HFFc6 (cell line): ENCODE results near the gene GLI3. TPM values are rescaled to one million over a fixed set of nuclear protein-coding genes. Genes with fewer than 3 reads are reported as not detected.

ENCODE experiments used
- DNase-seq: peaks from one replicate; pipeline ENCODE4 v3.0.0-alpha.2; 2018
- H3K27ac Mint-ChIP-seq: 2 replicates; pipeline ENCODE4 v1.8.0; 2020; ENCODE audit warnings: mild to moderate bottlenecking, mixed read lengths
- H3K27me3 Mint-ChIP-seq: 2 replicates; pipeline ENCODE4 v1.8.0; 2021; ENCODE audit warnings: mild to moderate bottlenecking, moderate library complexity, mixed read lengths; ENCODE audit not compliant: insufficient read depth
- H3K36me3 Mint-ChIP-seq: 2 replicates; pipeline ENCODE4 v1.8.0; 2021; ENCODE audit warnings: low read depth, mixed read lengths
- H3K4me1 Mint-ChIP-seq: 2 replicates; pipeline ENCODE4 v1.8.0; 2020; ENCODE audit warnings: low read depth, mixed read lengths
- H3K4me3 Mint-ChIP-seq: 2 replicates; pipeline ENCODE4 v1.8.0; 2020; ENCODE audit warnings: mild to moderate bottlenecking, moderate library complexity, mixed read lengths
- H3K9me3 Mint-ChIP-seq: 2 replicates; pipeline ENCODE4 v1.8.0; 2020; ENCODE audit warnings: mild to moderate bottlenecking, mixed read lengths
- total RNA-seq, 6 experiments: library from RNA; stranded (reverse); fragmentation: NEBNext Ultra II Directional; extraction: Animal tissue kit (Norgen Biotek cat#: 25700); gene quantifications; 2 replicates in 1 of 6; 3 replicates in 5 of 6; pipeline ENCODE4 v1.2.3, GENCODE V29; 2021
- TF ChIP-seq, protein P1 (sequence below): fragments of 200-600 bp; sonication (generic); IDR thresholded peaks from 2 replicates; pipeline ENCODE4 v1.5.0; 2021; ENCODE audit warnings: antibody characterized with exemption, mild to moderate bottlenecking

GLI3 gene
- total RNA-seq, 6 experiments from 2014 or later, result 12.5 to 23.0 (median 21.7) TPM

DNA sequence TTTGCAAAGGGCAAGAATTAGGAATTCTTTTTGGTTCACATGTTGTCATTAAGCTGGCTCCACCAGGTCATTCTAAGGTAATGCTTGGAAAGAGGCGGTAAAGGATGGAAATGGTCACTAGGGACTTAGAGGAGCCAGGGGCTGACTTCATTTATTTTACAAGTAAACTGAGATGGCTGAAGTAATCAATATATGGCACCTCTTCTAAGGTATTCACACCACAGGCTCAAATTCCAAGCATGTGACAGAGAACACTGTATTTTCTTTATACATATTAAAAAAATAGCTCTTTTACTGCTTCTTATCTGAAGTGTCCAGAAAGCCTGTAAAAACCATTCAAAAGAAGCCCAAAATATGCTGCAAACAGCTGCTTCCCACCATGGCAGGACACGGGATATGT is 239.0 kb downstream of the GLI3 start:
- Mint-ChIP-seq H3K27me3 (no peaks in the 10 kb centered on the region), H3K4me3 (no peak overlapping the region), H3K4me1 (peaks cover 50% of the 10 kb centered on the region), H3K36me3 (0 out of 2 replicates have a peak, but pooled peaks cover 6% of the 10 kb centered on the region), H3K27ac (no peak overlapping the region), H3K9me3 (no peaks in the 10 kb centered on the region)
- DNase-seq, result no peak
- TF ChIP-seq, protein P1, sequence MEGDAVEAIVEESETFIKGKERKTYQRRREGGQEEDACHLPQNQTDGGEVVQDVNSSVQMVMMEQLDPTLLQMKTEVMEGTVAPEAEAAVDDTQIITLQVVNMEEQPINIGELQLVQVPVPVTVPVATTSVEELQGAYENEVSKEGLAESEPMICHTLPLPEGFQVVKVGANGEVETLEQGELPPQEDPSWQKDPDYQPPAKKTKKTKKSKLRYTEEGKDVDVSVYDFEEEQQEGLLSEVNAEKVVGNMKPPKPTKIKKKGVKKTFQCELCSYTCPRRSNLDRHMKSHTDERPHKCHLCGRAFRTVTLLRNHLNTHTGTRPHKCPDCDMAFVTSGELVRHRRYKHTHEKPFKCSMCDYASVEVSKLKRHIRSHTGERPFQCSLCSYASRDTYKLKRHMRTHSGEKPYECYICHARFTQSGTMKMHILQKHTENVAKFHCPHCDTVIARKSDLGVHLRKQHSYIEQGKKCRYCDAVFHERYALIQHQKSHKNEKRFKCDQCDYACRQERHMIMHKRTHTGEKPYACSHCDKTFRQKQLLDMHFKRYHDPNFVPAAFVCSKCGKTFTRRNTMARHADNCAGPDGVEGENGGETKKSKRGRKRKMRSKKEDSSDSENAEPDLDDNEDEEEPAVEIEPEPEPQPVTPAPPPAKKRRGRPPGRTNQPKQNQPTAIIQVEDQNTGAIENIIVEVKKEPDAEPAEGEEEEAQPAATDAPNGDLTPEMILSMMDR, result no peak

DNA sequence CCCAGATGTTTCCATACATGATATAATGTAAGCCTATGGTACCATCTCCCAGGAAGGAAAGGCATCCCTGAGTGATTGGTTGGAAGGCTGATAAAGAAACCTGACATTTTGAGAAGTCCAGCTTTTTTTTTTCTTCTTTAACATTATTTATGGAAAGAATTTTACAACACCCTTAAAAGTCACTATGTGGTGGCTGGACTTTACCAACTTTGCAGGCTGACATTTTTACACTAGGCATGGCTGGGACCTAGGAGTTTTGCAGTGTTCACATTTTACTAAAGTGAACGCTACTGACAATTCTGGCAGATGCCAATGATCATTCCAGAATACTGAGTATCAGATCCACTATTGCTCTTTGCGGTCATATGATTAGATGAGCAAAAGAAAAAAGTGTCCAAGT is 239.9 kb downstream of the GLI3 start:
- Mint-ChIP-seq H3K27ac (no peak overlapping the region; the same call in 1 of the 2 replicates), H3K4me3 (peak overlapping the region; percentile 72), H3K9me3 (no peaks in the 10 kb centered on the region), H3K27me3 (no peaks in the 10 kb centered on the region), H3K36me3 (0 out of 2 replicates have a peak, but pooled peaks cover 6% of the 10 kb centered on the region), H3K4me1 (peaks cover 59% of the 10 kb centered on the region)
- TF ChIP-seq, protein P1, result no peak
- DNase-seq, result no peak

DNA sequence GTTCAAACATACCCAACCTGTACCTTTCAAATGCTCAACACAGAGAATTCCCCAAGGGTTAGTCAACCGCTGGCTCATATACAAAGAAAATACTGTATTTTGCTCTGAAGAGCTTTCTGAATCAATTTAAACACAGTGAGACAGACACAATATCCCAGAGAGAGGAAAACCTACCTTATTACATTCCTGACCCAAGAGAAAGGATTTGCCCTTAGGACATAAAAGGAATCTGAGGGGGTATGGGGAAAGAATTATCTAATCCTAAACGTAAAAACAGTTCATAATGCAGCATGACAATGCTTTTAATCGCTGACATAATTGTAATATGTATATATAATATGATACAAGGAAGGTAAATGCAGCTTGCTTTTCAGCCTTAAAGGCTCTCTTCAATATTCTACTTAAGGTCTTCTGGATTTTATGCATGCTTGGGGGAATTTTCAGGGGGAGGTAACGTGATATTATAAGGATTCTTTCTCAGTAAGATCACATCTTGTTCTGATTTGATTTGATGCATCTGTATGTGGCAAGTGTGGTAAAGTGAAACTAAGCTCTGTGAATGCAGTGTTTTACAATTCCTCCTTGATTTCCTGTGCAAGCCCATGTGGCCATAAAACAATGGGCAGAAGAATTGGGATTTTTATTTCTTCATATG is 240.5 kb downstream of the GLI3 start:
- peak overlapping the region; percentile 69 for H3K27ac Mint-ChIP-seq
- no peaks in the 10 kb centered on the region for H3K9me3 Mint-ChIP-seq
- peak overlapping the region; percentile 72 for H3K4me3 Mint-ChIP-seq
- H3K4me1 Mint-ChIP-seq, result peaks cover 59% of the 10 kb centered on the region
- H3K27me3 Mint-ChIP-seq, result no peaks in the 10 kb centered on the region
- DNase-seq, result peak; percentile 26
- H3K36me3 Mint-ChIP-seq, result 0 out of 2 replicates have a peak, but pooled peaks cover 6% of the 10 kb centered on the region
- TF ChIP-seq, protein P1, result no peak

DNA sequence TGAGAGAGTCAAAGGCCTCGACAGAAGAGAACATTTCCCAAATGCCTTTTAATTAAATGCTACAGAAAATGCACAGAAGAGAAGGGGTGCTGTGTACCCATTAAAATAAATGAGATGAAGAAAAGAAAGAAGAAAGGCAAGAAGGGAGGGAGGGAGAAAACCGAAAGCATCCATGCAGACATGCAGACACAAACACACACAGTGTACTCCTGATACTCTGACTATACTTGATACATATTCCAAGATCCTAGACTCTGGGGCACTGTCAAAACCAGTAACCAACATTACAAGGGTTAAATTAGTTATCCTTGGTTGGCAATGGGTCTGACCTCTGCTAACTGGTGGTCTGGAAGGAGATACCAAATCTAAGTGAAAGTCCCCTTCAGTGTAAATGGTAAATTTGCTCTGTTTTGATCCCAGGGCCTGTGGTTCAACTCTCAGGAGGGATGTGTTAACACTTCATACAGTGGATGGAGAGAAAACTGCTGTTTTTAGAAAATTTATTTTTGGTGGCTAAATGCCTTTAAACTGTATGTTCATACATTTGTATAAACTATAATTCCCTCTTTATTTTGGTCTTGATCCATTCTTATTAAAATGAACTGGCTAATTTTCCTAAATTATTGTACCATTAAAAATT is 241.3 kb downstream of the GLI3 start:
- Mint-ChIP-seq H3K36me3 (0 out of 2 replicates have a peak, but pooled peaks cover 6% of the 10 kb centered on the region), H3K27me3 (no peaks in the 10 kb centered on the region), H3K4me3 (no peak overlapping the region), H3K9me3 (no peaks in the 10 kb centered on the region), H3K27ac (peak overlapping the region; percentile 69), H3K4me1 (peaks cover 59% of the 10 kb centered on the region)
- DNase-seq, result no peak
- TF ChIP-seq, protein P1, result no peak

DNA sequence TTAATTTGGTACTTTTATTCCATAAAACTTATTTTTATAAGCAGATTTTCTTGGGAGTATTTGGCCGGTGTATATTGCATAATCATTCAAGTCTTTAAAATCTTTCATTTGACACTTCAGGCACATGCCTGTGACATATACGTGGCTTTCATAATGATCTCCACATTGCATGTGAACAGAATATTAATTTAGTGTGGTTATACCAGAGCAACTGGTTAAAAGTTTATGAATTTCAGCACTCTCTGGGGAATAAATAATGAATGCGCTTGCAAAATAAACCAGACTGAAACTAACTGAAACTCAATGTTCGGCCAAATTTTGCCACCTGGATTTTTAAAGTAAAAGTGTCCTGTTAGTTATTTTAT is 242.3 kb downstream of the GLI3 start:
- TF ChIP-seq, protein P1, result no peak
- peaks cover 51% of the 10 kb centered on the region for H3K4me1 Mint-ChIP-seq
- H3K9me3 Mint-ChIP-seq, result no peaks in the 10 kb centered on the region
- H3K27me3 Mint-ChIP-seq, result no peaks in the 10 kb centered on the region
- 0 out of 2 replicates have a peak, but pooled peaks cover 2% of the 10 kb centered on the region for H3K36me3 Mint-ChIP-seq
- H3K27ac Mint-ChIP-seq, result no peak overlapping the region
- H3K4me3 Mint-ChIP-seq, result no peak overlapping the region
- no peak for DNase-seq
